Right lobe of liver (tissue), 6 donors: ENCODE data around the gene DOP1A. TPM values are rescaled to one million over a fixed set of nuclear protein-coding genes. Genes with fewer than 3 reads are reported as not detected.

Experiments used
- ATAC-seq, 4 donors: fragments of 200-7000 bp; cut with Tn5 transposase; one replicate each; pipeline ENCODE4 v1.9.1; 2020; ENCODE audit warnings: mild to moderate bottlenecking in 4 of 4, moderate library complexity in 4 of 4
- DNase-seq, 3 donors: peaks; one replicate each; pipeline ENCODE4 v3.0.0-alpha.2; 2020
- H3K27ac ChIP-seq, 3 donors: fragments of 200-600 bp; one replicate each; pipeline ENCODE4 v1.8.0; 2022
- H3K27me3 ChIP-seq, 2 donors: fragments of 200-600 bp; one replicate each; pipeline ENCODE4 v1.8.0; 2022
- H3K36me3 ChIP-seq, 4 donors: fragments of 200-600 bp; sonication (generic) in 1 of 4; one replicate each; pipeline versions ENCODE4 v1.5.1 to v1.8.0; 2017 to 2022; ENCODE audit warnings: control low read depth in 1 of 4
- H3K4me1 ChIP-seq, 4 donors: fragments of 200-600 bp; sonication (generic) in 1 of 4; one replicate each; pipeline versions ENCODE4 v1.5.1 to v1.8.0; 2017 to 2022; ENCODE audit warnings: control low read depth in 1 of 4
- H3K4me3 ChIP-seq, 3 donors: fragments of 200-600 bp; one replicate each; pipeline ENCODE4 v1.8.0; 2022
- H3K9me3 ChIP-seq, 4 donors: fragments of 200-600 bp; sonication (generic) in 1 of 4; one replicate each; pipeline versions ENCODE4 v1.5.1 to v1.8.0; 2017 to 2022; ENCODE audit warnings: control low read depth in 1 of 4
- POLR2A ChIP-seq: fragments of 450-650 bp; IDR thresholded peaks from one replicate; pipeline ENCODE4 v1.6.1; 2017; ENCODE audit warnings: antibody characterized with exemption, mild to moderate bottlenecking
- WGBS: methylation state at CpG from one replicate; pipeline ENCODE4 v1.1.6; 2018; ENCODE audit warnings: low coverage, low lambda C conversion rate; ENCODE audit not compliant: insufficient coverage; ENCODE audit errors: missing lambda C conversion rate; 5-methylcytosine and 5-hydroxymethylcytosine counted together
- intact Hi-C, 2 donors: fragments of 100-400 bp; cut with DNase I; formaldehyde crosslinking; loops; one replicate each; pipeline versions ENCODE4 v1.11.2 to v1.14.1; 2022
- total RNA-seq, 6 experiments: library from RNA; depleted of rRNA in 2 of 6; stranded (reverse); fragments of >200 nt in 2 of 6; fragmentation: NEBNext Ultra II Directional in 3 of 6; extraction: Animal tissue kit (Norgen Biotek cat#: 25700) in 3 of 6; gene quantifications; one replicate each; pipeline versions ENCODE4 v1.1.0 to v1.2.4, GENCODE V29; 2016 to 2023
- TF ChIP-seq, protein P1 (sequence below), 4 donors: fragments of 200-600 bp in 3 of 4; fragments of 450-650 bp in 1 of 4; IDR thresholded peaks; one replicate each; pipeline versions ENCODE4 v1.5.1 to v1.8.0; 2016 to 2022; ENCODE audit warnings: antibody characterized with exemption in 4 of 4, mild to moderate bottlenecking in 2 of 4
- donor health status: DM: no; HTN: yes; CAD: no.
- donor health status: DM: no; HTN: no; CAD: no.
- donor health status: DM: no; HTN: no; CAD: no.
- donor health status: DM: no; HTN: yes; CAD: no.
- donor health status: DM: no; HTN: yes; CAD: no.

DOP1A gene
- total RNA-seq, 6 experiments from 2014 or later = 8.9 to 15.1 (median 9.5) TPM

DNA sequence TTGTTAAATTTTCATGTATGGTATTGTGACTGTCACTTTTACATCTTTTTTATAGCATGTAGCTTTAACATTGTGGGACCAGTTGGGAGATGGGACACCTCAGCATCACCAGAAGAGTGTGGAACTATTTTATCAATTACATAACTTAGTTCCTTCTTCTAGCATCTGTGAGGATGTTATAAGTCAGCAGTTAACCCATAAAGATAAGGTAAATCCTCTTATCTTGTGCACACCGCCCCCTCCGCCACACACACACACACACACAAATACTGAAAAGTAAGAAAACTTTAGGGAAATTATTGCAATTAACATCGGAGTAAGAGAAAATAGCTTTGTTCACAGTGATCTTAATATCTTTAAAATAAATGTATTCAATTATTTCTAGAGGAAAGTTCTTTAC lies 64.7 kb downstream of the DOP1A start:
- H3K4me3 ChIP-seq = no peak overlapping the region
- H3K9me3 ChIP-seq = no peaks in the 10 kb centered on the region
- no peaks in the 10 kb centered on the region for H3K27me3 ChIP-seq
- no peak for ATAC-seq
- intact Hi-C loops = no loop called here
- TF ChIP-seq, protein P1, sequence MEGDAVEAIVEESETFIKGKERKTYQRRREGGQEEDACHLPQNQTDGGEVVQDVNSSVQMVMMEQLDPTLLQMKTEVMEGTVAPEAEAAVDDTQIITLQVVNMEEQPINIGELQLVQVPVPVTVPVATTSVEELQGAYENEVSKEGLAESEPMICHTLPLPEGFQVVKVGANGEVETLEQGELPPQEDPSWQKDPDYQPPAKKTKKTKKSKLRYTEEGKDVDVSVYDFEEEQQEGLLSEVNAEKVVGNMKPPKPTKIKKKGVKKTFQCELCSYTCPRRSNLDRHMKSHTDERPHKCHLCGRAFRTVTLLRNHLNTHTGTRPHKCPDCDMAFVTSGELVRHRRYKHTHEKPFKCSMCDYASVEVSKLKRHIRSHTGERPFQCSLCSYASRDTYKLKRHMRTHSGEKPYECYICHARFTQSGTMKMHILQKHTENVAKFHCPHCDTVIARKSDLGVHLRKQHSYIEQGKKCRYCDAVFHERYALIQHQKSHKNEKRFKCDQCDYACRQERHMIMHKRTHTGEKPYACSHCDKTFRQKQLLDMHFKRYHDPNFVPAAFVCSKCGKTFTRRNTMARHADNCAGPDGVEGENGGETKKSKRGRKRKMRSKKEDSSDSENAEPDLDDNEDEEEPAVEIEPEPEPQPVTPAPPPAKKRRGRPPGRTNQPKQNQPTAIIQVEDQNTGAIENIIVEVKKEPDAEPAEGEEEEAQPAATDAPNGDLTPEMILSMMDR (IDR thresholded peaks at IDR 0.05) = no peak
- TF ChIP-seq POLR2A = no peak
- no peaks in the 10 kb centered on the region for H3K4me1 ChIP-seq
- peaks cover 0 to 51% (median 10%) of the 10 kb centered on the region in 4 donors for H3K36me3 ChIP-seq
- no peak overlapping the region for H3K27ac ChIP-seq
- no peak for DNase-seq
- WGBS = 93% methylated on average over 3 of the region's 3 CpGs

DNA sequence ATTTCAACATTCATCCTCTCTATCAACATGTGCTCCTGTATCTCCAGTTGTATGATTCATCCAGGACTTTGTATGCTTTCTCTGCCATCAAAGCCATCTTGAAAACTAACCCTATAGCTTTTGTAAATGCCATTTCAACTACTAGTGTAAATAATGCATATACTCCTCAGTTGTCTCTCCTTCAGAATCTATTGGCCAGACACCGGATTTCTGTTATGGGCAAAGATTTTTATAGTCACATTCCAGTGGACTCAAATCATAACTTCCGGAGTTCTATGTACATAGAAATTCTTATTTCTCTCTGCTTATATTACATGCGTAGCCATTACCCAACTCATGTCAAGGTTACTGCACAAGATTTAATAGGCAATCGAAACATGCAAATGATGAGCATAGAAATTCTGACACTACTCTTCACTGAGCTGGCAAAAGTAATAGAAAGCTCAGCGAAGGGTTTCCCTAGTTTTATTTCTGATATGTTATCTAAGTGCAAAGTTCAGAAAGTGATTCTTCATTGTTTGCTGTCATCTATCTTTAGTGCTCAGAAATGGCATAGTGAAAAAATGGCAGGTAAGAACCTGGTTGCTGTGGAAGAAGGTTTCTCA lies 70.7 kb downstream of the DOP1A start:
- Histone ChIP-seq H3K27ac (no peak overlapping the region), H3K4me3 (no peak overlapping the region), H3K27me3 (no peaks in the 10 kb centered on the region), H3K36me3 (peaks cover 0 to 19% (median 4%) of the 10 kb centered on the region in 4 donors), H3K9me3 (no peaks in the 10 kb centered on the region), H3K4me1 (no peaks in the 10 kb centered on the region)
- WGBS = 85% methylated on average over 5 of the region's 5 CpGs
- TF ChIP-seq, protein P1 (IDR thresholded peaks at IDR 0.05) = no peak
- TF ChIP-seq POLR2A = no peak
- ATAC-seq (peak in 1 of 4 donors; percentile 38), DNase-seq (no peak)
- intact Hi-C loops = no loop called here

GRCh38 chr6:83138758-83139157 lies 71.3 kb downstream of the DOP1A start:
- Histone ChIP-seq H3K4me3 (no peak overlapping the region), H3K27me3 (no peaks in the 10 kb centered on the region), H3K4me1 (no peaks in the 10 kb centered on the region), H3K27ac (no peak overlapping the region), H3K36me3 (peaks cover 0 to 19% (median 4%) of the 10 kb centered on the region in 4 donors), H3K9me3 (no peaks in the 10 kb centered on the region)
- DNase-seq (no peak), ATAC-seq (no peak)
- WGBS = 81% methylated on average over 2 of the region's 3 CpGs
- no peak for TF ChIP-seq POLR2A
- TF ChIP-seq, protein P1 (IDR thresholded peaks at IDR 0.05) = no peak
- intact Hi-C loops = no loop called here

DNA sequence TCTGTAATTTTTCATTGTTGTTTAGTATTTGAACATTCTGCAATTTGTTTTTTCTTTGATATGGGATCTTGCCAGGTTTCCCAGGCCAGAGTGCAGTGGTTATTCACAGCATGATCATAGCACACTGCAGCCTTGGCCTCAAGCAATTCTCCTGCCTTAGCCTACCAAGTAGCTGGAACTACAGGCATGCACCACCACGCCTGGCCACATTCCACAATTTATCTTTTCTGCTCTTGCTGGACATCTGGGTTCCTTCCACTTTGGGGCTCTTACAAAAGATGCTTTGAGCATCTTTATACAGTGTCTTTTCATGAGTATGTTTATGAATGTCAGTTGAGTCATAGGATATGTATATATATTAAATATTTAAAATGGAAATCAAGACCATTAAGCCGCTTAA lies 83.6 kb downstream of the DOP1A start:
- Histone ChIP-seq H3K27me3 (no peaks in the 10 kb centered on the region), H3K36me3 (peaks cover 0 to 15% (median 3%) of the 10 kb centered on the region in 4 donors), H3K4me3 (no peak overlapping the region), H3K9me3 (no peaks in the 10 kb centered on the region), H3K27ac (no peak overlapping the region), H3K4me1 (peaks cover 0 to 6% (median 0%) of the 10 kb centered on the region in 4 donors)
- DNase-seq = no peak
- no peak for ATAC-seq
- WGBS = 94% methylated on average over 2 of the region's 2 CpGs
- intact Hi-C loops = no loop called here
- TF ChIP-seq POLR2A = no peak
- TF ChIP-seq, protein P1 (IDR thresholded peaks at IDR 0.05) = no peak
